Measurements from ENCODE around the gene C6orf120.

Gene C6orf120

GRCh38 chr6:169701954-169702839 lies at the start of gene C6orf120, which contains the start of gene WDR27:
Gene C6orf120 (plus strand): TSS chr6:169702126. CDS start chr6:169702460, 334 bp downstream.
Gene WDR27 (minus strand): TSS chr6:169702029. CDS start chr6:169689005, 13,024 bp downstream.
- DNase-seq: peak; percentile 97

DNA sequence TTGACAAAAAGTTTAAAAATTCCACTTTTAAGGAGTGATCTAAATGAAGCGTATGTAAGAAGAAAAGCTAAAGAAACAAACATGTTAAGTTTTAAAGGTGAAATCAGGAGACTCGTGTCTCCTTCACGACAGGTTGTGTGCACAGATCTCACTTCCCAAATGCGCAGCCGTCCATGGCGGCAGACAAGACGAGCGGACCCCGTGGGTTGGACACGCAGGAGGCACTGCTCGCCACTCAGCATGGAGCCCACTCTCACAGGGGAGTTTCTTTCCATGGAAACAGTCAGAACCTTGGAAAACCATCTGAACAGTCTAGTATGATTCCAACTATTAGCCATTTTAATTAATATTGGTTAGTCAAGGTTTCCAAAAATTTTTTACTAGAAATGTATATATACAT lies 49.0 kb upstream of the C6orf120 start:
- DNase-seq: no peak

- DNase-seq: no peak
Observed at GRCh38 chr6:169653691-169654090, 48.2 kb upstream of the C6orf120 start.

DNA sequence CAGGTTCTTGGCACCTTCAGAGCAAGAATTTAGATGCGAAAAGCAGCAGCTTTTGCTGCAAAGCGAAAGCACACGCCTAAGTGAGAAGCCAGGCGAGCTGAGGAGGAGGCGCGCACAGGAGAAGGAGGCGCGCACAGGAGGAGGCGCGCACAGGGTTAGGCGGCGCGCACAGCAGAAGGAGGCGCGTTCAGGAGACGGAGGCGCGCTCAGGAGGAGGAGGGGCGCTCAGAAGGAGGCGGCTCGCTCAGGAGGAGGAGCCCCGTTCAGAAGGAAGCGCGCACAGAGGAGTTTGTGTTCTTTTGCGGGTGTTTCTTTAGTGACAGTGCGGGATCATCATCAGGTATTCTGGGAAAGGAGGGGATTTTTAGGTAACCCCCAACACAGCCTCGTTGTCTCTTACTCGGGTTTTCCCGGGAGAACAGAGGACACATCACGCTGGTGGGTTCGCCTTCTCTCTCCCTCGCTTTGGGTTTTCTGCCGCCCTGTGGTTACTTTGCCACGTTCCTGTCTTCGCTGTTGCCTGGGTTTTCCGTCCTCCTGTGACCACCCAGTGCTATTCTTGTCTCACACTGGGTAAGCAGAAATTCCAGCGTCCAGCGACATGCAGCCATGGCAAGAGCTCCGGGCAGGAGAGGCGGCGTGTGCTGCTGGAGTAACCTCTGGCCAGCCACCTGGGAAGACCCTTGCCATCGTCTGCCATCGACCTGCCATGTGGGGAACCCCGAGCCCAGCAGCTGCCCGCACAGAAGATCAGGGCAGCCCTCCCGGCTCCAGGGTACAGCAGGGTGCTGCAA lies 47.1 kb upstream of the C6orf120 start:
- no peak for DNase-seq

DNA sequence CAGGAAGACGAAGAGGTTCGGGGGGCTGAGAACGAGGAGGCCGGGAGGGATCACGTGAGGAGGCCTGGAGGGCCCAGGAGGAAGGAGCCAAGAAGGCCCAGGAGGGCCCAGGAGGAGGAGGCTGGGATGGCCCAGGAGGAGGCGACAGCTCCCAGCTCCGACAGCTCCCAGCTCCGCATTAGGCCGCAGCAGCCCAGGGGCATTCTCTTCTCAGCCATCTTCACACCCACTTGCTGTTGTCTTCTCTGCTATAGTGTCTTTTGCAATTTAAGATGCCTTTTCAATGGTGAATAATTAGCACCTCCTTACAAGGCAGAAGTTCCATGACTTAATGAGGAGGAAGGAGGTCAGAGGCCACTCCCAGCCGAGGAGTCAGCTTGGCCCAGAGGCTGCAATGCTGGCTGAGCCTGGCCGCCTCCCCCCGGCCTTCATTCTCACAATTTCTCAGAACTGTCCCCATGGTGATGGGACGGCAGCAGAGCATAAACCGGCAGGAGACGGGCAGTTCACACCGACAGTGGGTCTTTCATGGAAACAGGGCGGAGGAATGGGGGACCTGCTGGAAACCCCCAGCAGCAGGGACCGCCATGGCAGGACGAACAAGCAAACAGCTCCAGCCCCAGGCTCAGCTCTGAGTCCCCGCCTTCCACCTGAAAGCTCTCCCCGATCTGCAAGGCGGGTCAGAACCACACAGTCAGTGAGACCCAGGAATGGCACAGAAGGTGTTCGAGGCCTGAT lies 45.2 kb upstream of the C6orf120 start:
- no peak for DNase-seq

DNA sequence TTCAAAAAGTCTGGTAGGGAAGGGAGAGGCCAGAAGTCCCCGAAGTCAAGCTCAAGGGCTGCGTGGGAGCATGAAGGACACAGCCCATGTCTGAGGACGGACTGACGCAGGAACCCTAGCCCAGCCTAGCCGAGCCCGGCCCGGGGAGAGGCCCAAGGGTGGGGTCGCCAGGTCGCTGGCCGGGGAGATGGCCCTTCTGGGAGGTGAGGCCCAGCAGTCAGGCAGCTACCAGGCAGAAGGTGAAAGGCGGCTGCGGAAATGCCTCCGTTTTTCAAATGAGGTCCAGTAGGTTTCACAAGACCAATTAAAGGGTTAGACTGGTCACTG lies 44.7 kb upstream of the C6orf120 start:
- no peak for DNase-seq

DNA sequence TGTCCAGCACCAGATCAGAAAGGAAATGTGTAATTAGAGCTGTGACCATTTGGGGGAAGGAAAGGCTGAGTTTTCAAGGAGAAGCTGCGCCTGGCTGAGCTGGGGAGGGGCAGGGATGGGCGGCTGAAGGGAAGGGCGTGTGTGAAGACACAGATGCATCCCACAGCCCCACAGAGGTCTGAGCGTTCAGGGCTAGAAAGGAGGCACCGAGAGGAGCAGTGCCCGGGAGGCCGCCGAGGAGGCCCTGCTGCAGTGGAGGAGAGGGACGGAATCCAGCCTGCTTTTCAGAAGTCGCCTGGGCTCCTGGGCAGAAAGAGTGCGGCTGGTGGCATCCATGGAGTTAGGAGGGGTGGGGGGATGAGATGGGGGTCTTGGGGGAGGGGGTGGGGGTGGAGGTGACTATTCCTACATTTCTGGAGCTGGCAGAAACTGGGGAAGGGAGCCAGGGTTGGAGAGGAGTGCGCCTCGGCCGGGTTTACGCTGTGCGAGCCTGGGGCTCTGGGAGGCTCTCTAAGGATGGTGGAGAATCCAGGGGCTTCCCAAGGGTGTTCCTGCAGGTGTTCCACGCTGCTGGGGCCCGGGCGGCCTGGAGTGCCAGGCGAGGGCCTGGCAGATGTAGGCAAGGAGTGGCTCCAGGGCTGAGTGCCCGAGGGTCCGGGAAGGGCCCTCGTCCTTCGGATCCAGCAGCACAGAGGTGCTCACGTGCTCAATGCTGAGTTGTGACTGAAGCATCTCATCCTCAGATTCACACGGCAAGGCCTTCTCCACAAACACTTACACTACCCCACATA lies 41.9 kb upstream of the C6orf120 start:
- no peak for DNase-seq

GRCh38 chr6:169660751-169661390 lies 41.1 kb upstream of the C6orf120 start:
- no peak for DNase-seq

GRCh38 chr6:169661391-169661756 lies 40.6 kb upstream of the C6orf120 start:
- no peak for DNase-seq

DNA sequence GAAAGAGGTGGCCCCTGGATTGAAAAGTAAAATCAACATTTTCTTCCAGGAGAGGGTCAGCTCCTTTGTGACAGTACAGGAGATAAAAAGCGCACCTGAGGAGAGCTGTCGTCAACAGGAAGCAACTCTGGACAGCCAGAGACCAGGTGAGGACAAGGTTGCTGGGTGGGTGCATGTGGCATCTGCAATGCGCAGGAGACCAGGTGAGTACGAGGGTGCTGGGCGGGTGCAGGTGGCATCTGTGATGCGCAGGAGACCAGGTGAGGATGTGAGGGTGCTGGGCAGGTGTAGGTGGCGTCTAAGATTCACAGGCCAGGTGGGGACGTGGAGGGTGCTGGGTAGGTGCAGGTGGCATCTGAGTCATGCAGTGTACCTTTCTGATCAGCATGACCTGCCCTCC lies 38.5 kb upstream of the C6orf120 start:
- no peak for DNase-seq

- DNase-seq: no peak
Observed at GRCh38 chr6:169664227-169664626, 37.7 kb upstream of the C6orf120 start.

DNA sequence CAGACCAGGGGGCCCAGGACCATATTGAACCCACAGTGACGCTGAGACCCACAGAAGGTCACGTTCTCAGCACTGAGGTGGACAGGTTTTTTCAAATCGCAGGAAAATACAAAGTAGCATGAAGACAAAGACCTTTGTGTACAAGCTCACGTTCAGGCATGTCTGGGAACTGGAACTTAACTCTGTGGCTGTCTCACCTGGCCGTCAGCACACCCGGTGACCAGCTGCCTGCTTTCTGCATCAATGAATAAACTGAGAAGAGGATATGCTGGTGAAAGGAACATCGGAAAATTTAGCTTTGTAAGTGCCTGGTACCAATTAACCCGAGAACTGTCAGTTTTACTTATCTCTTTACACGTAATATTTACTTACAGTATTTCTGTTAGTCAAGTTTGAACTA lies 36.6 kb upstream of the C6orf120 start:
- DNase-seq: no peak

DNA sequence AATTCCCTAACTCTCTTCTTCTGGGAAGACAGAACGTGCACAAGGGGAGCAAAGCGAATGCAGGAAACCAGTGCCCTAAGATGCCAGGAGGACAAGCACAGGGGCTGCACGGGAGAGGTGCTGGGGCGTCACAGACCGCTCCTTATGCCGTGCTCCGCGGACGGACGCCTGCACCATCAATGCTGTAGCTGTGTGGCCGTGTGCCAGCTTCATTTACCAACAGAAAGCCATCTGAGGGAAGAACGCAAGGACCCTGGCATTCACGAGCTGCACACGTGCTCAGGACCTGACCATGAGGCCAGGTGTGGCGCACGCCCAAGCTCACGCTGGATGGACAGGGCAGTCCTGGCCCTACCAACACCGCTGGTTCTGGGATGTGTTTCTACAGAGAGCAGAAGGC lies 35.5 kb upstream of the C6orf120 start:
- DNase-seq: no peak

DNA sequence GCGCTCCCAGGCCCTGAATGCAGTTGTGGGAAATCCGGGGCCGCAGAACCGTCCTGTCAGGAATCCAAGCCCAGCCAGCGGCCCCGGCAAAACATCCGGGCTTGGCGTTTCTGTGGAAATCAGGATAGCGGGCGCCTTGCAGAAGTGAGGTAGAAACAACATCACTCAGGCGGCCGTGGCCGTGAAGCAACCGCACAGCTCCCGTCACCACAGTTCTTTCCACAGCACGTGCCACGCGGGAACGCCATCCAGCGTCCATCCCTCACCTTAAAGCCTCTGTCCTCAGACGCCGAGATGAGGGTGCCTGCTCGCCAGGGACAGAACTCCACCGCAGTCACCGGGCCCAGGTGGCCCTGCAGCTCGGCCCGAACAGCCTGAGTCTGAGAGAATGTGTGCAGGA lies 34.2 kb upstream of the C6orf120 start:
- no peak for DNase-seq

GRCh38 chr6:169668203-169668847 lies 33.6 kb upstream of the C6orf120 start:
- DNase-seq: no peak

DNA sequence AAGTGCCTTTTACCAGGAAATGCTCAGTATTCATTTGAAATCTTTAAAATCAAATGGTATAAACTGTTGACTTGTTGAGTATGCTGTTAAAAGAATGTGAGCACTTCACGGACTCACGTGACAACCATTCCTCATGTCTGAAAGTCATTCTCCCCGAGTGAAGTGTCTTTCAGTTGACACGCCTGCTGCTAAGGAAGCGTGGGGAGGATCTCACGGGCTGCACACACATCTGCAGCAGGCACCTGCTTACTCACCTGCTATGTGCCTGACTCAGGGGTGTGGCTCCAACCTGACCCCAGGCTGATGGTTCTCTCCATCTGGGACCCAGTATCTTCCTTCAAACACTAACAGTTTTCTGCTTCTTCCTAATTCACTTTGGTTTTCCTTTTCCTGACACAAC lies 32.8 kb upstream of the C6orf120 start:
- DNase-seq: no peak

DNA sequence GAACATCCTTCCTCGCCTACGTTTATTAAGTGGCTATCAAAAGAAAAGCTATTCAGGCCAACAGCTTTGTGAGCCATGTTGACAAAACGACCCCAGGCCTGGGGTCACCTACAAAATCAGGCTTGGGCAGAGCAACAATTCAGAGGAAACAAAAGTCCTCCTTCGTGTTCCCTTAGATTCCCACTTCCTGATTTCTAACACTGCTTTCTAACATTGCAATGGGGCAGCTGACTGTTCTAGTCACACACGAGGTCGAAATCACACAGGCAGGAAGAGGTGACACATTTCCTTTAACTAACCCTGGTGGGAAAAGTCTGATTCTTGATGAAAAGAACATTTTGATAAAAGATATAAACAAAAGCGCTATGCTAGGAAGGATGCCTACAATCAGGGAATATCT lies 32.0 kb upstream of the C6orf120 start:
- no peak for DNase-seq

DNA sequence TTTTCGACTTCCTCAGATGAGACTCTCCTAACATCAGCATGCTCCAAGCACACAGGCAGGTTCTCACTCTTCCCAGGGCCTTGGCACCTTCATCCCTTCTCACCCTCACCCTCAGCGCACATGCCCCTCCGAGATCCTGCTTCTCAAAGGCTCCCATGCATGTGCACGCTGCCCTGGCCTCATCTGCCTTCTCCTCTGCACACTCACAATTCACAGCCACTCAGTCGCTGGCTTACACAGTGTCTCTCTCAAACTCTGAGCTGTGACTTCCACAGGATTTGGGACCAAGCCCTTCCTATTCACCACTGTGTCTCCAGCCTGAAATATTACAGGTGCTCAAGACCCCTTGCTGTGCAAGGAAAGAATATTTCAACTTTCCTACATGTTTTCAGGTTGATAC lies 30.4 kb upstream of the C6orf120 start:
- no peak for DNase-seq

GRCh38 chr6:169675011-169675410 lies 26.9 kb upstream of the C6orf120 start:
- no peak for DNase-seq

GRCh38 chr6:169677096-169677495 lies 24.8 kb upstream of the C6orf120 start:
- DNase-seq: no peak

GRCh38 chr6:169678342-169678741 lies 23.6 kb upstream of the C6orf120 start:
- DNase-seq: no peak

DNA sequence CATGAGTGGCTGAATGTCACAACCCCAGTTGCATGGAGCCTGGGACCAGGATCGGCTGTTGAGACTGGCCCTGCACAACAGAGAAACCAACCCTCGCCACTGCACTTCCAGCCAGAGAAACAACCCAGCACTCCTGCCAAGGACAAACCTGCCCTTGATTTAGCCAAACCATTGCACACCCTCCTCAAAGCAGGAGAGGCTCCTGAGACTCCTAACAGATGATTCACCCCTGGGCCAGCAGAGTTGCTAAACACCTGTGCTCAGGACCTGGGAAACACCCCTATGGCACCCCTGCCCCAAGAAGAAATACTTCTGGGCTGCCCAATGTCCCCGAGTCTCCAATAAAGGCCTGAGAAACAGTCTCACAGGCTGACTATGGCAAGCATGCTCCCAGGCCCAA lies 17.9 kb upstream of the C6orf120 start:
- DNase-seq: no peak

Data from NCI-H1048 (cell line).